Endothelial cell of umbilical vein (primary cell): ENCODE data around the gene BMP8B. TPM values are rescaled to one million over a fixed set of nuclear protein-coding genes. Genes with fewer than 3 reads are reported as not detected.

ENCODE experiments used
- BruUV-seq: library from RNA; stranded (reverse); fragments of 400-500 nt; replicated peaks from 2 replicates; lab custom pipeline; 2021; lab: Mats Ljungman, UMichigan
- CTCF ChIA-PET: fragments of 300-600, 350-600 bp; sonication (Branson Sonifier 250); formaldehyde crosslinking; loops from one replicate; lab custom pipeline; 2021; ENCODE audit warnings: antibody characterized with exemption, inconsistent platforms; lab: Charles Lee
- POLR2A ChIA-PET: fragments of 300-600, 350-600 bp; sonication (Branson Sonifier 250); formaldehyde crosslinking; loops from one replicate; lab custom pipeline; 2021; ENCODE audit warnings: antibody characterized with exemption, inconsistent platforms; lab: Charles Lee
- DNase-seq: peaks from one replicate; pipeline ENCODE4 v3.0.0-alpha.2; 2011; ENCODE audit warnings: low read depth, low spot score
- FAIRE-seq: peaks from 2 replicates; lab custom pipeline; 2011; peaks lifted over from hg19 to GRCh38; lab: Jason Lieb, UNC
- H2AFZ ChIP-seq: 2 replicates; pipeline ENCODE4 v1.6.0; 2012; ENCODE audit warnings: low read depth, low read length, control low read depth, inconsistent platforms
- H3K27ac ChIP-seq: 2 replicates; pipeline ENCODE4 v1.5.1; 2011; ENCODE audit warnings: low read depth, mild to moderate bottlenecking, control low read depth, low read length, moderate library complexity; ENCODE audit not compliant: insufficient read depth
- H3K27me3 ChIP-seq, 2 experiments: 2 replicates each; pipeline versions ENCODE4 v1.6.0 to v1.6.1; 2011; ENCODE audit warnings: low read length in 2 of 2, mixed read lengths in 1 of 2; ENCODE audit not compliant: control insufficient read depth in 2 of 2, insufficient read depth in 2 of 2
- H3K36me3 ChIP-seq, 2 experiments: 2 replicates in 1 of 2; 3 replicates in 1 of 2; pipeline ENCODE4 v1.5.1; 2011; ENCODE audit warnings: low read length in 2 of 2, mild to moderate bottlenecking in 1 of 2, moderate library complexity in 1 of 2; ENCODE audit not compliant: control insufficient read depth in 2 of 2, insufficient read depth in 2 of 2; ENCODE audit errors: extremely low read depth in 1 of 2
- H3K4me1 ChIP-seq: 3 replicates; pipeline ENCODE4 v1.5.1; 2011; ENCODE audit warnings: mild to moderate bottlenecking, low read length; ENCODE audit not compliant: control insufficient read depth, insufficient read depth; ENCODE audit errors: extremely low read depth
- H3K4me2 ChIP-seq: 2 replicates; pipeline ENCODE4 v1.6.1; 2011; ENCODE audit warnings: low read length, control low read depth, mixed read lengths; ENCODE audit not compliant: insufficient read depth
- H3K4me3 ChIP-seq, 3 experiments: fragments of 200-600 bp in 1 of 3; sonication (generic), shearing (Covaris generic) in 1 of 3; replicated peaks in 1 of 3; 2 replicates each; pipeline ENCODE4 v1.5.1; 2011 to 2016; ENCODE audit warnings: control low read depth in 3 of 3, low read length in 3 of 3, mild to moderate bottlenecking in 2 of 3, inconsistent platforms in 1 of 3, low read depth in 1 of 3, moderate library complexity in 1 of 3; ENCODE audit not compliant: insufficient read depth in 1 of 3
- H3K79me2 ChIP-seq: 2 replicates; pipeline ENCODE4 v1.6.0; 2012; ENCODE audit warnings: low read length, inconsistent platforms; ENCODE audit not compliant: control insufficient read depth, insufficient read depth
- H3K9ac ChIP-seq: replicated peaks from 2 replicates; pipeline ENCODE3; 2011; ENCODE audit warnings: low read length, control low read depth; ENCODE audit not compliant: insufficient read depth; ENCODE audit errors: extremely low read depth
- H3K9me1 ChIP-seq: replicated peaks from 3 replicates; pipeline ENCODE4 v1.6.0; 2011; ENCODE audit warnings: mild to moderate bottlenecking, low read length; ENCODE audit not compliant: control insufficient read depth, insufficient read depth; ENCODE audit errors: extremely low read depth
- H3K9me3 ChIP-seq: replicated peaks from 2 replicates; pipeline ENCODE4 v1.5.1; 2012; ENCODE audit warnings: low read length, inconsistent platforms; ENCODE audit not compliant: control insufficient read depth, insufficient read depth
- H4K20me1 ChIP-seq: replicated peaks from 2 replicates; pipeline ENCODE3; 2011; ENCODE audit warnings: mild to moderate bottlenecking, low read length; ENCODE audit not compliant: control insufficient read depth, insufficient read depth; ENCODE audit errors: extremely low read depth
- EZH2 ChIP-seq: IDR thresholded peaks from 2 replicates; pipeline ENCODE4 v1.6.1; 2012; ENCODE audit warnings: borderline replicate concordance, low read depth, mild to moderate bottlenecking, moderate library complexity, low read length, inconsistent platforms; ENCODE audit not compliant: severe bottlenecking
- FOS ChIP-seq: IDR thresholded peaks from 2 replicates; pipeline ENCODE4 v1.6.1; 2011; ENCODE audit warnings: mild to moderate bottlenecking, low read length, moderate library complexity, borderline replicate concordance; ENCODE audit not compliant: insufficient read depth
- GATA2 ChIP-seq: IDR thresholded peaks from 2 replicates; pipeline ENCODE4 v1.7.0; 2011; ENCODE audit warnings: low read depth, mild to moderate bottlenecking, moderate library complexity, mixed read lengths, low read length; ENCODE audit not compliant: insufficient read length, insufficient read depth
- MYC ChIP-seq: IDR thresholded peaks from one replicate; pipeline ENCODE4 v1.6.1; 2011; ENCODE audit warnings: mild to moderate bottlenecking, low read depth, low read length
- POLR2A ChIP-seq: IDR thresholded peaks from 2 replicates; pipeline ENCODE4 v1.6.1; 2012; ENCODE audit warnings: low read depth, mild to moderate bottlenecking, control low read depth, low read length
- POLR2AphosphoS5 ChIP-seq: IDR thresholded peaks from 2 replicates; pipeline ENCODE4 v1.6.1; 2012; ENCODE audit warnings: low read depth, mild to moderate bottlenecking, control low read depth, low read length, moderate library complexity; ENCODE audit not compliant: insufficient read depth
- dilution Hi-C: fragments of 300-500 bp; cut with MboI; formaldehyde crosslinking; loops from one replicate; pipeline ENCODE4 v1.15.0; 2019; ENCODE audit warnings: low sequenced_read_pairs; ENCODE audit not compliant: extremely low pct_ligation_motif_present
- intact Hi-C: fragments of 100-400 bp; cut with micrococcal nuclease; formaldehyde crosslinking; loops from one replicate; pipeline ENCODE4 v1.10.0; 2022
- polyA plus RNA-seq, 4 experiments: library from polyadenylated mRNA; depleted of rRNA in 3 of 4; stranded (reverse) in 3 of 4; unstranded in 1 of 4; fragments of >200 nt; gene quantifications; 2 replicates each; pipeline versions ENCODE4 v1.2.1 to v1.2.3, GENCODE V29; 2011 to 2012; ENCODE audit warnings: missing spikeins in 1 of 4
- total RNA-seq: library from RNA; stranded (reverse); gene quantifications from 2 replicates; pipeline ENCODE4 v1.2.3, GENCODE V29; 2021
- TF ChIP-seq, protein P1 (sequence below): IDR thresholded peaks from 2 replicates; pipeline ENCODE4 v1.6.1; 2011; ENCODE audit not compliant: insufficient read depth, insufficient read length
- TF ChIP-seq, protein P2 (sequence below), 2 donors: IDR thresholded peaks; 1 replicate in 1 of 2; 2 replicates in 1 of 2; pipeline ENCODE4 v1.5.1; 2011; ENCODE audit warnings: low read length in 2 of 2, mild to moderate bottlenecking in 2 of 2, moderate library complexity in 2 of 2, control low read depth in 1 of 2, inconsistent platforms in 1 of 2, low read depth in 1 of 2; ENCODE audit not compliant: insufficient read depth in 1 of 2; ENCODE audit errors: extremely low read depth in 1 of 2

BMP8B gene
- total and polyA plus RNA-seq, 2 donors (not counting 3 experiments of a cell fraction or from before 2014, with no cell fraction given), result 0.07 TPM; not detected in 1

DNA sequence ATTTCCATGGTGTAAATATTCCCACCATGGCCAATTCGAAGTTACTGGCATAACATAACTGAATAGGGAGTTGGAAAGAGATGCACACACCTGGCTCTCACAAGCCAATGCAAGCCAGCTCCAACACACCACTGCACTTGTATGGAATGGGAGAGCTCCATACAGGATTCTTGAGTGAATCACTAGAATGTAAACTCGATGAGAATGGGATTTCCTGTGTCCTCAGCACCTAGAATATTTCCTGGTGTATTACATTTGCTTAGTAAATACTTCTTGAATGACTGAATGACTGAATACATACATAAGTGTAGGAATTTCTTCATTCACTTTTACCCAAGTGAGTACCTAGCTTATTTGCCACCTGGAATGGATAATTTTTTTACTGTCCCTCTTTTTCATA lies 66.2 kb downstream of the BMP8B start:
- no peaks in the 10 kb centered on the region for H3K36me3 ChIP-seq
- H3K9me3 ChIP-seq, result no peaks in the 10 kb centered on the region
- no peak overlapping the region for H3K9ac ChIP-seq
- POLR2A ChIA-PET, result no interaction called here
- H4K20me1 ChIP-seq, result no peaks in the 10 kb centered on the region
- H2AFZ ChIP-seq, result no peak overlapping the region
- H3K79me2 ChIP-seq, result no peaks in the 10 kb centered on the region
- H3K27ac ChIP-seq, result no peak overlapping the region
- no peaks in the 10 kb centered on the region for H3K9me1 ChIP-seq
- no peak for DNase-seq
- H3K27me3 ChIP-seq, result peaks cover 22 to 64% of the 10 kb centered on the region in 2 experiments
- FAIRE-seq, result no peak
- H3K4me3 ChIP-seq, result no peak overlapping the region
- H3K4me1 ChIP-seq, result peaks cover 4% of the 10 kb centered on the region
- no TSS peak for BruUV-seq
- dilution Hi-C loops (no loop called here), intact Hi-C loops (loop anchor here (5.0 kb wide), 2 partner anchors 70 to 230 kb away; partner anchors contain the start of gene BMP8A)
- CTCF ChIA-PET, result interaction anchor here (1.2 to 2.3 kb wide), 2 partner anchors 114 to 116 kb away, joined by 5 to 12 read pairs; no protein-coding TSS in a partner anchor
- TF ChIP-seq GATA2 (no peak), POLR2AphosphoS5 (no peak), MYC (no peak), POLR2A (no peak), FOS (no peak), EZH2 (no peak)
- TF ChIP-seq, protein P1, sequence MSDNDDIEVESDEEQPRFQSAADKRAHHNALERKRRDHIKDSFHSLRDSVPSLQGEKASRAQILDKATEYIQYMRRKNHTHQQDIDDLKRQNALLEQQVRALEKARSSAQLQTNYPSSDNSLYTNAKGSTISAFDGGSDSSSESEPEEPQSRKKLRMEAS, result no peak
- TF ChIP-seq, protein P2, sequence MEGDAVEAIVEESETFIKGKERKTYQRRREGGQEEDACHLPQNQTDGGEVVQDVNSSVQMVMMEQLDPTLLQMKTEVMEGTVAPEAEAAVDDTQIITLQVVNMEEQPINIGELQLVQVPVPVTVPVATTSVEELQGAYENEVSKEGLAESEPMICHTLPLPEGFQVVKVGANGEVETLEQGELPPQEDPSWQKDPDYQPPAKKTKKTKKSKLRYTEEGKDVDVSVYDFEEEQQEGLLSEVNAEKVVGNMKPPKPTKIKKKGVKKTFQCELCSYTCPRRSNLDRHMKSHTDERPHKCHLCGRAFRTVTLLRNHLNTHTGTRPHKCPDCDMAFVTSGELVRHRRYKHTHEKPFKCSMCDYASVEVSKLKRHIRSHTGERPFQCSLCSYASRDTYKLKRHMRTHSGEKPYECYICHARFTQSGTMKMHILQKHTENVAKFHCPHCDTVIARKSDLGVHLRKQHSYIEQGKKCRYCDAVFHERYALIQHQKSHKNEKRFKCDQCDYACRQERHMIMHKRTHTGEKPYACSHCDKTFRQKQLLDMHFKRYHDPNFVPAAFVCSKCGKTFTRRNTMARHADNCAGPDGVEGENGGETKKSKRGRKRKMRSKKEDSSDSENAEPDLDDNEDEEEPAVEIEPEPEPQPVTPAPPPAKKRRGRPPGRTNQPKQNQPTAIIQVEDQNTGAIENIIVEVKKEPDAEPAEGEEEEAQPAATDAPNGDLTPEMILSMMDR (IDR thresholded peaks at IDR 0.05; ENCODE audit: extremely low read depth in 1 of 2, insufficient read depth in 1 of 2, low read depth in 1 of 2, low read length in 2 of 2), result no peak
- no peak overlapping the region for H3K4me2 ChIP-seq
